Neuronal stem cell (in vitro differentiated cells): ENCODE measurements around the gene BCDIN3D.

Source experiments
- DNase-seq: peaks from one replicate; pipeline ENCODE4 v3.0.0-alpha.2; 2013; ENCODE audit warnings: low spot score
- H2AFZ ChIP-seq: one replicate; pipeline ENCODE4 v1.6.1; 2013; ENCODE audit warnings: mild to moderate bottlenecking, low read length, inconsistent platforms
- H2AK5ac ChIP-seq: 2 replicates; pipeline ENCODE4 v1.6.1; 2013; ENCODE audit warnings: low read depth, mild to moderate bottlenecking, inconsistent platforms, low read length, moderate library complexity, mixed read lengths
- H2BK120ac ChIP-seq: 2 replicates; pipeline ENCODE4 v1.6.1; 2013; ENCODE audit warnings: low read depth, mild to moderate bottlenecking, inconsistent platforms, low read length, moderate library complexity, mixed read lengths
- H2BK12ac ChIP-seq: one replicate; pipeline ENCODE4 v1.6.1; 2013; ENCODE audit warnings: low read length, inconsistent platforms
- H2BK15ac ChIP-seq: 2 replicates; pipeline ENCODE4 v1.6.1; 2013; ENCODE audit warnings: mild to moderate bottlenecking, low read length, inconsistent platforms, mixed read lengths
- H2BK5ac ChIP-seq: one replicate; pipeline ENCODE4 v1.6.1; 2013; ENCODE audit warnings: inconsistent platforms, mild to moderate bottlenecking, low read length, moderate library complexity
- H3K14ac ChIP-seq: one replicate; pipeline ENCODE4 v1.6.1; 2013; ENCODE audit warnings: low read length, inconsistent platforms
- H3K18ac ChIP-seq: 2 replicates; pipeline ENCODE4 v1.6.1; 2013; ENCODE audit warnings: low read length, inconsistent platforms
- H3K23ac ChIP-seq: 2 replicates; pipeline ENCODE4 v1.6.1; 2013; ENCODE audit warnings: low read depth, mild to moderate bottlenecking, mixed read lengths, low read length, inconsistent platforms; ENCODE audit not compliant: poor library complexity
- H3K27ac ChIP-seq: replicated peaks from 3 replicates; pipeline ENCODE4 v1.5.1; 2013; ENCODE audit warnings: low read length, inconsistent platforms
- H3K27me3 ChIP-seq, 3 experiments: 2 replicates each; pipeline ENCODE4 v1.6.1; 2013; ENCODE audit warnings: low read length in 3 of 3, mild to moderate bottlenecking in 2 of 3, inconsistent platforms in 1 of 3, low read depth in 1 of 3, mixed read lengths in 1 of 3, moderate library complexity in 1 of 3; ENCODE audit not compliant: control insufficient read depth in 3 of 3, insufficient read depth in 3 of 3
- H3K36me3 ChIP-seq, 2 donors: replicated peaks in 1 of 2; 2 replicates each; pipeline ENCODE4 v1.6.1; 2013; ENCODE audit warnings: low read length in 2 of 2; ENCODE audit not compliant: control insufficient read depth in 2 of 2, insufficient read depth in 2 of 2
- H3K4ac ChIP-seq: 2 replicates; pipeline ENCODE4 v1.6.1; 2013; ENCODE audit warnings: inconsistent platforms, mild to moderate bottlenecking, low read length, moderate library complexity
- H3K4me1 ChIP-seq, 2 donors: 1 replicate in 1 of 2; 2 replicates in 1 of 2; pipeline ENCODE4 v1.6.1; 2013; ENCODE audit warnings: low read length in 2 of 2, low read depth in 1 of 2; ENCODE audit not compliant: control insufficient read depth in 2 of 2, insufficient read depth in 1 of 2
- H3K4me2 ChIP-seq: one replicate; pipeline ENCODE4 v1.6.1; 2013; ENCODE audit warnings: mild to moderate bottlenecking, low read length, inconsistent platforms; ENCODE audit not compliant: insufficient read depth, poor library complexity, severe bottlenecking
- H3K4me3 ChIP-seq, 2 donors: 2 replicates each; pipeline ENCODE4 v1.5.1; 2013; ENCODE audit warnings: low read length in 2 of 2, mild to moderate bottlenecking in 2 of 2, inconsistent platforms in 1 of 2, moderate library complexity in 1 of 2
- H3K79me1 ChIP-seq: one replicate; pipeline ENCODE4 v1.6.1; 2013; ENCODE audit warnings: low read depth, mild to moderate bottlenecking, inconsistent platforms, low read length, moderate library complexity
- H3K9ac ChIP-seq: one replicate; pipeline ENCODE4 v1.6.1; 2013; ENCODE audit warnings: mild to moderate bottlenecking, low read depth, low read length, inconsistent platforms; ENCODE audit not compliant: poor library complexity
- H3K9me3 ChIP-seq, 2 donors: replicated peaks in 1 of 2; 2 replicates each; pipeline versions ENCODE3 to v1.6.1; 2013; ENCODE audit warnings: low read length in 2 of 2, mild to moderate bottlenecking in 2 of 2, inconsistent platforms in 1 of 2, low read depth in 1 of 2, mixed read lengths in 1 of 2, moderate library complexity in 1 of 2; ENCODE audit not compliant: control insufficient read depth in 2 of 2, insufficient read depth in 1 of 2
- H4K8ac ChIP-seq: one replicate; pipeline ENCODE4 v1.6.1; 2013; ENCODE audit warnings: low read depth, mild to moderate bottlenecking, inconsistent platforms, low read length, moderate library complexity
- H4K91ac ChIP-seq: one replicate; pipeline ENCODE4 v1.6.1; 2013; ENCODE audit warnings: low read length, low read depth, mild to moderate bottlenecking, inconsistent platforms; ENCODE audit not compliant: poor library complexity
- WGBS, 2 donors: extraction: QIAGEN DNeasy Blood & Tissue Kit; methylation state at CpG; one replicate each; pipeline ENCODE4 v1.1.7; 2013; ENCODE audit warnings: missing lambda C conversion rate in 2 of 2, mixed read lengths in 1 of 2; ENCODE audit not compliant: insufficient read length in 2 of 2, insufficient replicate concordance in 1 of 2; ENCODE audit errors: extremely low coverage in 2 of 2; 5-methylcytosine and 5-hydroxymethylcytosine counted together

Gene BCDIN3D

DNA sequence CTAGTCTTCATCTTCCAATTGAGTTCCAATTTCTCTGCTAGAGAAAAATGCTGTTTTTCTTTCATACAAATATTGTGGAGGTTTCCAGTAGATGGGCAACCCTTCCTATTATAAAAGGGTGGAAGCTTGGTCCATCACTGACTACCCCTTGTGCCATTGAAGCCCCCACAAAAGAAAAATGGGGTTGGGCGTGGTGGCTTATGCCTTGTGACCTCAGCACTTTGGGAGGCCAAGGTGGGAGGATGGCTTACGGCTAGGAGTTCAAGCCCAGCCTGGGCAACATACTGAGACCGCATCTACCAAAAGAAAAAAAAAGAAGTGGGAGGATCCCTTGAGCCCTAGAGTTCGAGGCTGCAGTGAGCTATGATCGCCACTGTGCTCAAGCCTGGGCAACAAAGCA lies 37.5 kb downstream of the BCDIN3D start:
- no peak overlapping the region for H2BK5ac ChIP-seq
- H3K14ac ChIP-seq, result no peak overlapping the region
- no peaks in the 10 kb centered on the region for H3K9me3 ChIP-seq
- no peak for DNase-seq
- H3K18ac ChIP-seq, result no peak overlapping the region
- no peak overlapping the region for H3K4me2 ChIP-seq
- H4K91ac ChIP-seq, result no peak overlapping the region
- H3K27me3 ChIP-seq, result no peaks in the 10 kb centered on the region
- H3K4me3 ChIP-seq, result no peak overlapping the region
- no peak overlapping the region for H2BK12ac ChIP-seq
- H2AK5ac ChIP-seq, result no peak overlapping the region
- H3K4ac ChIP-seq, result no peak overlapping the region
- H3K27ac ChIP-seq, result no peak overlapping the region
- no peak overlapping the region for H3K23ac ChIP-seq
- H3K9ac ChIP-seq, result no peak overlapping the region
- no peak overlapping the region for H2AFZ ChIP-seq
- H3K36me3 ChIP-seq, result peaks cover 26 to 67% of the 10 kb centered on the region in 2 donors
- H4K8ac ChIP-seq, result no peak overlapping the region
- H3K79me1 ChIP-seq, result peaks cover 5% of the 10 kb centered on the region
- H3K4me1 ChIP-seq, result peaks cover 29 to 31% of the 10 kb centered on the region in 2 donors
- no CpG with 5 or more reads among the region's 5 CpGs for WGBS, 2 donors
- no peak overlapping the region for H2BK120ac ChIP-seq
- H2BK15ac ChIP-seq, result no peak overlapping the region

DNA sequence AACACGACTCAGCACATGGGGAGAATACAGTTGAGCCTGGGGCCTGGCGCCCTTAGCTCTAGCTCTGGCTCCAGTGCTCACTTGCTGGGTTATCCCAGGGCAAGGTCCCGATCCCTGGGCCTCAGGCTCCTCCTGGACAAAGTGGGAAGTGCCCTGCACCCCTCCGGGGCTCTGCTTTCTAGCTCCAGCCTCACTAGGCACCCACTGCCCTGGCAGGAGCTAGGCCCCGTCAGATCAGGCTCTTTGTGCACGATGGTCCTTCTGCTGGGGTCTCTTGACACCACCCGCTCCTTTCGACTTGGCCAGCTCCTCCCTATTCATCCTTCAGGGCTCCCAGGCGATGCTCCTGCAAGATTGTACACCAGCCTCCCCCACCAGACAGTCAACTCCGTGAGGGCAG lies 38.1 kb downstream of the BCDIN3D start:
- DNase-seq, result no peak
- no peak overlapping the region for H3K23ac ChIP-seq
- H3K27me3 ChIP-seq, result no peaks in the 10 kb centered on the region
- no peak overlapping the region for H2BK15ac ChIP-seq
- H3K27ac ChIP-seq, result no peak overlapping the region
- no peak overlapping the region for H2BK120ac ChIP-seq
- peaks cover 30 to 72% of the 10 kb centered on the region in 2 donors for H3K36me3 ChIP-seq
- H3K79me1 ChIP-seq, result peaks cover 5% of the 10 kb centered on the region
- H2BK12ac ChIP-seq, result no peak overlapping the region
- peak overlapping the region in 1 of 2 donors; percentile 30 for H3K4me3 ChIP-seq
- H3K9ac ChIP-seq, result no peak overlapping the region
- no peaks in the 10 kb centered on the region for H3K9me3 ChIP-seq
- H2AK5ac ChIP-seq, result no peak overlapping the region
- H3K18ac ChIP-seq, result no peak overlapping the region
- no peak overlapping the region for H2BK5ac ChIP-seq
- H3K4me2 ChIP-seq, result no peak overlapping the region
- H2AFZ ChIP-seq, result no peak overlapping the region
- H3K4ac ChIP-seq, result no peak overlapping the region
- H3K14ac ChIP-seq, result no peak overlapping the region
- WGBS, 2 donors, result no CpG with 5 or more reads among the region's 10 CpGs
- no peak overlapping the region for H4K8ac ChIP-seq
- H3K4me1 ChIP-seq, result peaks cover 25 to 27% of the 10 kb centered on the region in 2 donors
- no peak overlapping the region for H4K91ac ChIP-seq

DNA sequence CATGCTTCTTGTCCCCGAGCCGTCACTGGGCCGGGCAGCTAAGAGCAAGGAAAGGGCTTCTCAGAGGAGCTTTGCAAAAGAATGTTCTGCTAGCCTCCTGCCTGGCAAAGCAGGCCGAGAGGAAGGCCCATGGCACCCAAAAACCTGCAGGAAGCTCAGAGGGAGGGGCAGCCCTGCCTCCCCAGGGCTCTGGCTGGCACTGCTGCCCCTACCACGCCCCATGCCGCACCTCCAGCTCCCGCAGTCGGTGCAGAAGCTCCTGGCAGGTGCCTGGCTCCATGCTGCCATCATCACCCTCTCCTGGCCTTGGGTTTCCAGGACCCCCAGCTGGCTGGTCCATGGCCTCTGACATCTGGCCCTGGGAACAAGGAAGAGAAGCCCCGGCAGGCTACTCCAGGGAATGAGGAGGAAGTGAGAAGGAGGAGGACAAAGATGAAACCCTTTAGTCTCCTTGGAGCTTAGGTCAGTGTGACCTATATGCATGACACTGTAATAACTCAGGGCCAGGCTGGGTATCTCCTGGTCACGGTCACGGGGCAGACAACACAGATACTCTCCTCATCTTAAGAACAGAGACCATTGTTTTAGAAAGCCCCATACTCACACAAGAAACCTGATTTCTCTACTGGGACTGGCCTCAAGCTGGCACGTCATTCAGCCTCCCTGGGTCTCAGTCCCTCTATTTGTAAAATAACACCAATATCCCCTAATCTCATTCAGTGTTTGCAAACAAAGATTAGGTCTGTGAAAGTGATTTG lies 39.0 kb downstream of the BCDIN3D start:
- Histone ChIP-seq H2BK15ac (no peak overlapping the region), H2BK120ac (no peak overlapping the region), H3K27ac (no peak overlapping the region), H3K18ac (no peak overlapping the region), H3K79me1 (peaks cover 5% of the 10 kb centered on the region), H3K4ac (no peak overlapping the region), H3K9me3 (no peaks in the 10 kb centered on the region), H4K91ac (no peak overlapping the region), H3K23ac (no peak overlapping the region), H3K4me3 (no peak overlapping the region), H3K4me2 (no peak overlapping the region), H3K14ac (no peak overlapping the region), H2AK5ac (no peak overlapping the region), H2AFZ (no peak overlapping the region), H3K4me1 (peaks cover 16 to 17% of the 10 kb centered on the region in 2 donors), H3K36me3 (peaks cover 32 to 80% of the 10 kb centered on the region in 2 donors), H2BK5ac (peak overlapping the region; percentile 68), H4K8ac (no peak overlapping the region), H2BK12ac (no peak overlapping the region), H3K9ac (no peak overlapping the region), H3K27me3 (no peaks in the 10 kb centered on the region)
- DNase-seq, result no peak
- no CpG with 5 or more reads among the region's 12 CpGs for WGBS, 2 donors

DNA sequence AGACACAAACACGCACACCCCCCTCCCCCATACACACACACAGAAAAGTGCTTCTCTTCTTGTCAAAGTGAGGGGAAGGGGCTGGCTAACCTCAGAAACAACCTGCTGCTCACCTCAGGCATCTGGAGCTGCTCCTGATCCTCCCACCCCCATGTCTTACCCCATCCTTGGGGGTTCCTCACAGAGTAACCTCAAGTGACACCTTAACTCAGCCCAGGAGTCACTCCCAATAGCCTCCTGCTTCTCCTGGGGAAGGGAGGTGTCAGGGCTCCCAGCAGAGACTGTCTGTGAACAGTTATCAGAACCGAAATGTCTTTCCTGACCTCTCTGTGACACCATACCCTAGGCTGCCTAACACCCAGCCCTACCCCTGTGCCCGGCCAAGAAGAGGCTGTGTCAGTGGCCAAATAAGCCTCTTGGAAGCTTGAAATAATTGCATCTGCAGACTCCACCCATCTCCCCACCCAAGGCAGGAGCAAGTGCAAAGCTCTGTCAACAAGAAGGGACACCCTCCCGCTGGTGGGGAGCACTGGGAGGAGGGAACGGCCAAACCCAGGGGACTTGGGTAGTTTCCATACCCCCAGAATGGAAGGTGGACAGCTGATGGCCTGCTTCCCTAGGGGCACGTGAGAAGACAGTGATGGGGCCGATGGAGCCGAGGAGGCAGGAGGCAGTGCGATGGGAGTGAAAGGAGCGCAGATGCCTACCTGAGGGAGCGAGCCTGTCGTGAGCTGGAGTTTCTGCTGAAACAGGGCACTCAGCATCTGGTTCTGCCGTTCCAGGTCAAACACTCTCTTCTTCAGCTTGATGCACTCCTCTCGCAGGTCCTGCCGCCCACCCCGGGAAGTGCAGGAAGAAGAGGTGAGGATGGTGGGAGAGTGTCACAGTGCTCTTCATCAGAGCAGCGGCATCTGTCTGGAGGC lies 41.5 kb downstream of the BCDIN3D start:
- Histone ChIP-seq H3K4me3 (no peak overlapping the region), H3K18ac (no peak overlapping the region), H2AK5ac (no peak overlapping the region), H3K9ac (peak overlapping the region; percentile 51), H4K8ac (no peak overlapping the region), H3K27ac (no peak overlapping the region), H3K14ac (no peak overlapping the region), H4K91ac (no peak overlapping the region), H3K4me1 (peaks cover 0 to 4% of the 10 kb centered on the region in 2 donors), H3K36me3 (peaks cover 43 to 94% of the 10 kb centered on the region in 2 donors), H3K9me3 (no peaks in the 10 kb centered on the region), H3K79me1 (peaks cover 3% of the 10 kb centered on the region), H3K4ac (no peak overlapping the region), H2AFZ (no peak overlapping the region), H3K4me2 (no peak overlapping the region), H2BK5ac (no peak overlapping the region), H2BK120ac (no peak overlapping the region), H3K23ac (peak overlapping the region; percentile 57), H3K27me3 (no peaks in the 10 kb centered on the region), H2BK12ac (no peak overlapping the region), H2BK15ac (no peak overlapping the region)
- DNase-seq, result no peak
- WGBS, 2 donors, result no CpG with 5 or more reads among the region's 17 CpGs
